ENCODE measurements around the gene ACSS1. TPM values are rescaled to one million over a fixed set of nuclear protein-coding genes. Genes with fewer than 3 reads are reported as not detected.

The ACSS1 gene
- total and polyA plus RNA-seq, 2 of the 8 experiments (the other 6 are each of a cell fraction or from before 2014, with no cell fraction given) = 2.6 to 3.4 TPM

GRCh38 chr20:25087186-25087929 is 29.4 kb upstream of the ACSS1 start:
- Histone ChIP-seq H3K9me3 (ENCODE audit: insufficient read depth in 2 of 2, low read depth in 1 of 2, low read length in 1 of 2) (no peaks in the 10 kb centered on the region), H3K23me2 (ENCODE audit: low read depth, low read length) (peaks cover 2% of the 10 kb centered on the region; the same call in 1 of the 2 replicates), H3K23ac (ENCODE audit: insufficient read length) (no peak overlapping the region), H2AK5ac (ENCODE audit: low read depth, low read length) (no peak overlapping the region), H3K79me2 (ENCODE audit: control insufficient read depth in 1 of 2, insufficient read depth in 2 of 2, low read length in 2 of 2) (no peaks in the 10 kb centered on the region), H3K4ac (replicated peaks; ENCODE audit: insufficient read length, low read depth, low read length) (no peak overlapping the region), H3K14ac (ENCODE audit: insufficient read length) (no peak overlapping the region), H3K56ac (replicated peaks; ENCODE audit: insufficient read length, low read depth, low read length) (no peak overlapping the region), H3K27me3 (replicated peaks in 1 of 4; ENCODE audit: control insufficient read depth in 3 of 4, extremely low read depth in 1 of 4, insufficient read depth in 3 of 4, low read length in 3 of 4) (peaks cover 40 to 60% (median 50%) of the 10 kb centered on the region in 4 experiments), H2BK20ac (ENCODE audit: low read length) (no peak overlapping the region), H3K4me3 (ENCODE audit: extremely low read depth in 1 of 4, insufficient read depth in 2 of 4, low read depth in 3 of 4, low read length in 4 of 4) (no peak overlapping the region), H2BK120ac (replicated peaks; ENCODE audit: low read depth, low read length) (no peak overlapping the region), H3K4me2 (ENCODE audit: insufficient read depth in 1 of 2, low read depth in 2 of 2, low read length in 2 of 2) (no peak overlapping the region), H2BK12ac (ENCODE audit: low read depth, low read length) (no peak overlapping the region), H2BK5ac (ENCODE audit: low read depth, low read length) (no peak overlapping the region), H3K9ac (replicated peaks in 1 of 4; ENCODE audit: extremely low read depth in 1 of 4, low read depth in 3 of 4, low read length in 3 of 4) (no peak overlapping the region; a peak in 1 of 7 replicates), H3K4me1 (replicated peaks in 1 of 4; ENCODE audit: control insufficient read depth in 3 of 4, insufficient read depth in 4 of 4, low read length in 3 of 4) (peaks cover 0 to 12% (median 5%) of the 10 kb centered on the region in 4 experiments; a peak in 5 of 7 replicates), H2BK15ac (ENCODE audit: low read length) (no peak overlapping the region), H3K36me3 (ENCODE audit: control insufficient read depth in 2 of 4, insufficient read depth in 4 of 4, low read length in 3 of 4) (no peaks in the 10 kb centered on the region), H2AFZ (ENCODE audit: low read length) (no peak overlapping the region), H3K18ac (ENCODE audit: extremely low read depth, low read length) (no peak overlapping the region), H3K79me1 (ENCODE audit: low read depth, low read length) (no peaks in the 10 kb centered on the region), H4K91ac (replicated peaks; ENCODE audit: insufficient read length, low read length) (no peak overlapping the region), H4K20me1 (replicated peaks in 1 of 2; ENCODE audit: control insufficient read depth in 1 of 2, insufficient read depth in 2 of 2, low read length in 2 of 2) (peaks cover 2 to 4% of the 10 kb centered on the region in 2 experiments), H4K8ac (ENCODE audit: extremely low read depth, insufficient read depth, low read length) (no peak overlapping the region), H4K5ac (ENCODE audit: insufficient read length, low read depth, low read length) (no peak overlapping the region), H3K27ac (ENCODE audit: low read depth, low read length) (no peak overlapping the region)
- FAIRE-seq = no peak
- WGBS, 2 experiments (ENCODE audit: extremely low coverage in 1 of 2, insufficient coverage in 1 of 2, insufficient read length in 1 of 2, insufficient replicate concordance in 2 of 2, low coverage in 1 of 2, low lambda C conversion rate in 2 of 2, missing lambda C conversion rate in 1 of 2) = 88% methylated on average over 4 of the region's 4 CpGs; no CpG with 5 or more reads in 1 of the 2 experiments
- no peak for TF ChIP-seq EZH2 (IDR thresholded peaks at IDR 0.05; ENCODE audit: low read depth, low read length, severe bottlenecking)
- CTCF ChIA-PET (ENCODE audit: partially characterized antibody) = interaction anchor here (1.4 kb wide), 1 partner anchor 10 kb away, joined by 3 read pairs; no protein-coding TSS in a partner anchor
- DNase-seq (ENCODE audit: low read depth in 1 of 2, low spot score in 2 of 2) = peak in 1 of 2 experiments; percentile 19
- POLR2A ChIA-PET (ENCODE audit: partially characterized antibody) = no interaction called here
